Neuronal stem cell (in vitro differentiated cells): ENCODE results near the gene RAB37.
A peak's percentile ranks its signal among the peaks of the same experiment; 100 is the strongest.

Experiments used
- DNase-seq: peaks from one replicate; pipeline ENCODE4 v3.0.0-alpha.2; 2013; ENCODE audit warnings: low spot score
- H2AFZ ChIP-seq: one replicate; pipeline ENCODE4 v1.6.1; 2013; ENCODE audit warnings: mild to moderate bottlenecking, low read length, inconsistent platforms
- H2AK5ac ChIP-seq: 2 replicates; pipeline ENCODE4 v1.6.1; 2013; ENCODE audit warnings: low read depth, mild to moderate bottlenecking, inconsistent platforms, low read length, moderate library complexity, mixed read lengths
- H2BK120ac ChIP-seq: 2 replicates; pipeline ENCODE4 v1.6.1; 2013; ENCODE audit warnings: low read depth, mild to moderate bottlenecking, inconsistent platforms, low read length, moderate library complexity, mixed read lengths
- H2BK12ac ChIP-seq: one replicate; pipeline ENCODE4 v1.6.1; 2013; ENCODE audit warnings: low read length, inconsistent platforms
- H2BK15ac ChIP-seq: 2 replicates; pipeline ENCODE4 v1.6.1; 2013; ENCODE audit warnings: mild to moderate bottlenecking, low read length, inconsistent platforms, mixed read lengths
- H2BK5ac ChIP-seq: one replicate; pipeline ENCODE4 v1.6.1; 2013; ENCODE audit warnings: inconsistent platforms, mild to moderate bottlenecking, low read length, moderate library complexity
- H3K14ac ChIP-seq: one replicate; pipeline ENCODE4 v1.6.1; 2013; ENCODE audit warnings: low read length, inconsistent platforms
- H3K18ac ChIP-seq: 2 replicates; pipeline ENCODE4 v1.6.1; 2013; ENCODE audit warnings: low read length, inconsistent platforms
- H3K23ac ChIP-seq: 2 replicates; pipeline ENCODE4 v1.6.1; 2013; ENCODE audit warnings: low read depth, mild to moderate bottlenecking, mixed read lengths, low read length, inconsistent platforms; ENCODE audit not compliant: poor library complexity
- H3K27ac ChIP-seq: replicated peaks from 3 replicates; pipeline ENCODE4 v1.5.1; 2013; ENCODE audit warnings: low read length, inconsistent platforms
- H3K27me3 ChIP-seq, 3 experiments: 2 replicates each; pipeline ENCODE4 v1.6.1; 2013; ENCODE audit warnings: low read length in 3 of 3, mild to moderate bottlenecking in 2 of 3, inconsistent platforms in 1 of 3, low read depth in 1 of 3, mixed read lengths in 1 of 3, moderate library complexity in 1 of 3; ENCODE audit not compliant: control insufficient read depth in 3 of 3, insufficient read depth in 3 of 3
- H3K36me3 ChIP-seq, 2 donors: replicated peaks in 1 of 2; 2 replicates each; pipeline ENCODE4 v1.6.1; 2013; ENCODE audit warnings: low read length in 2 of 2; ENCODE audit not compliant: control insufficient read depth in 2 of 2, insufficient read depth in 2 of 2
- H3K4ac ChIP-seq: 2 replicates; pipeline ENCODE4 v1.6.1; 2013; ENCODE audit warnings: inconsistent platforms, mild to moderate bottlenecking, low read length, moderate library complexity
- H3K4me1 ChIP-seq, 2 donors: 1 replicate in 1 of 2; 2 replicates in 1 of 2; pipeline ENCODE4 v1.6.1; 2013; ENCODE audit warnings: low read length in 2 of 2, low read depth in 1 of 2; ENCODE audit not compliant: control insufficient read depth in 2 of 2, insufficient read depth in 1 of 2
- H3K4me2 ChIP-seq: one replicate; pipeline ENCODE4 v1.6.1; 2013; ENCODE audit warnings: mild to moderate bottlenecking, low read length, inconsistent platforms; ENCODE audit not compliant: insufficient read depth, poor library complexity, severe bottlenecking
- H3K4me3 ChIP-seq, 2 donors: 2 replicates each; pipeline ENCODE4 v1.5.1; 2013; ENCODE audit warnings: low read length in 2 of 2, mild to moderate bottlenecking in 2 of 2, inconsistent platforms in 1 of 2, moderate library complexity in 1 of 2
- H3K79me1 ChIP-seq: one replicate; pipeline ENCODE4 v1.6.1; 2013; ENCODE audit warnings: low read depth, mild to moderate bottlenecking, inconsistent platforms, low read length, moderate library complexity
- H3K9ac ChIP-seq: one replicate; pipeline ENCODE4 v1.6.1; 2013; ENCODE audit warnings: mild to moderate bottlenecking, low read depth, low read length, inconsistent platforms; ENCODE audit not compliant: poor library complexity
- H3K9me3 ChIP-seq, 2 donors: replicated peaks in 1 of 2; 2 replicates each; pipeline versions ENCODE3 to v1.6.1; 2013; ENCODE audit warnings: low read length in 2 of 2, mild to moderate bottlenecking in 2 of 2, inconsistent platforms in 1 of 2, low read depth in 1 of 2, mixed read lengths in 1 of 2, moderate library complexity in 1 of 2; ENCODE audit not compliant: control insufficient read depth in 2 of 2, insufficient read depth in 1 of 2
- H4K8ac ChIP-seq: one replicate; pipeline ENCODE4 v1.6.1; 2013; ENCODE audit warnings: low read depth, mild to moderate bottlenecking, inconsistent platforms, low read length, moderate library complexity
- H4K91ac ChIP-seq: one replicate; pipeline ENCODE4 v1.6.1; 2013; ENCODE audit warnings: low read length, low read depth, mild to moderate bottlenecking, inconsistent platforms; ENCODE audit not compliant: poor library complexity
- WGBS, 2 donors: extraction: QIAGEN DNeasy Blood & Tissue Kit; methylation state at CpG; one replicate each; pipeline ENCODE4 v1.1.7; 2013; ENCODE audit warnings: missing lambda C conversion rate in 2 of 2, mixed read lengths in 1 of 2; ENCODE audit not compliant: insufficient read length in 2 of 2, insufficient replicate concordance in 1 of 2; ENCODE audit errors: extremely low coverage in 2 of 2; 5-methylcytosine and 5-hydroxymethylcytosine counted together

The RAB37 gene

GRCh38 chr17:74764751-74765286, 27.8 kb downstream of the RAB37 start:
- H3K79me1 ChIP-seq = peaks cover 15% of the 10 kb centered on the region
- H2BK12ac ChIP-seq = peak overlapping the region; percentile 59
- peaks cover 4 to 40% of the 10 kb centered on the region in 2 donors for H3K36me3 ChIP-seq
- H3K4me3 ChIP-seq = no peak overlapping the region
- DNase-seq = no peak
- H3K9ac ChIP-seq = no peak overlapping the region
- peaks cover 42 to 43% of the 10 kb centered on the region in 2 donors for H3K4me1 ChIP-seq
- H2AK5ac ChIP-seq = peak overlapping the region; percentile 84
- no peak overlapping the region for H3K23ac ChIP-seq
- no CpG with 5 or more reads among the region's 4 CpGs for WGBS, 2 donors
- H4K91ac ChIP-seq = peak overlapping the region; percentile 85
- H2AFZ ChIP-seq = no peak overlapping the region
- H3K4ac ChIP-seq = peak overlapping the region; percentile 20
- peak overlapping the region; percentile 70 for H3K27ac ChIP-seq
- H3K4me2 ChIP-seq = no peak overlapping the region
- peak overlapping the region; percentile 78 for H3K18ac ChIP-seq
- no peak overlapping the region for H4K8ac ChIP-seq
- no peaks in the 10 kb centered on the region for H3K9me3 ChIP-seq
- H2BK120ac ChIP-seq = peak overlapping the region; percentile 38
- H3K27me3 ChIP-seq = no peaks in the 10 kb centered on the region
- H2BK15ac ChIP-seq = peak overlapping the region; percentile 40
- H2BK5ac ChIP-seq = peak overlapping the region; percentile 97
- no peak overlapping the region for H3K14ac ChIP-seq

GRCh38 chr17:74766413-74766812, 29.4 kb downstream of the RAB37 start:
- no peak overlapping the region for H3K4me2 ChIP-seq
- H3K27me3 ChIP-seq = no peaks in the 10 kb centered on the region
- no peak overlapping the region for H2BK15ac ChIP-seq
- no CpG with 5 or more reads among the region's 2 CpGs for WGBS, 2 donors
- no peak overlapping the region for H3K18ac ChIP-seq
- no peak overlapping the region for H3K27ac ChIP-seq
- H2AFZ ChIP-seq = no peak overlapping the region
- H4K91ac ChIP-seq = no peak overlapping the region
- no peak overlapping the region for H2BK5ac ChIP-seq
- H3K36me3 ChIP-seq = peaks cover 10 to 56% of the 10 kb centered on the region in 2 donors
- no peak overlapping the region for H3K14ac ChIP-seq
- H2BK12ac ChIP-seq = no peak overlapping the region
- H3K9ac ChIP-seq = no peak overlapping the region
- H3K79me1 ChIP-seq = peaks cover 10% of the 10 kb centered on the region
- H3K9me3 ChIP-seq = no peaks in the 10 kb centered on the region
- DNase-seq = no peak
- H2BK120ac ChIP-seq = no peak overlapping the region
- H3K23ac ChIP-seq = no peak overlapping the region
- H2AK5ac ChIP-seq = no peak overlapping the region
- H4K8ac ChIP-seq = no peak overlapping the region
- H3K4me1 ChIP-seq = peaks cover 27% of the 10 kb centered on the region in 2 donors
- H3K4me3 ChIP-seq = no peak overlapping the region
- H3K4ac ChIP-seq = no peak overlapping the region

GRCh38 chr17:74767111-74767516, 30.1 kb downstream of the RAB37 start:
- H3K4me3 ChIP-seq = no peak overlapping the region
- H3K9ac ChIP-seq = no peak overlapping the region
- no peak for DNase-seq
- no peak overlapping the region for H2BK5ac ChIP-seq
- peak overlapping the region; percentile 58 for H3K18ac ChIP-seq
- H3K27me3 ChIP-seq = no peaks in the 10 kb centered on the region
- peaks cover 22% of the 10 kb centered on the region in 2 donors for H3K4me1 ChIP-seq
- H2BK15ac ChIP-seq = no peak overlapping the region
- no peak overlapping the region for H4K91ac ChIP-seq
- no peak overlapping the region for H2AFZ ChIP-seq
- no peak overlapping the region for H4K8ac ChIP-seq
- H2BK120ac ChIP-seq = no peak overlapping the region
- peaks cover 3% of the 10 kb centered on the region for H3K79me1 ChIP-seq
- WGBS, 2 donors = no CpG with 5 or more reads among the region's 10 CpGs
- H3K4ac ChIP-seq = peak overlapping the region; percentile 41
- peak overlapping the region; percentile 14 for H3K23ac ChIP-seq
- peaks cover 15 to 63% of the 10 kb centered on the region in 2 donors for H3K36me3 ChIP-seq
- no peak overlapping the region for H3K14ac ChIP-seq
- no peak overlapping the region for H2BK12ac ChIP-seq
- peak overlapping the region; percentile 83 for H2AK5ac ChIP-seq
- no peak overlapping the region for H3K27ac ChIP-seq
- H3K4me2 ChIP-seq = no peak overlapping the region
- H3K9me3 ChIP-seq = no peaks in the 10 kb centered on the region

GRCh38 chr17:74768069-74768762, 31.2 kb downstream of the RAB37 start:
- Histone ChIP-seq H3K18ac (no peak overlapping the region), H3K4me1 (peaks cover 16% of the 10 kb centered on the region in 2 donors), H3K14ac (no peak overlapping the region), H3K4me2 (no peak overlapping the region), H2BK15ac (no peak overlapping the region), H2BK12ac (no peak overlapping the region), H2BK5ac (no peak overlapping the region), H3K4ac (no peak overlapping the region), H3K79me1 (peaks cover 4% of the 10 kb centered on the region), H2BK120ac (no peak overlapping the region), H2AFZ (no peak overlapping the region), H4K8ac (no peak overlapping the region), H3K27me3 (no peaks in the 10 kb centered on the region), H4K91ac (no peak overlapping the region), H3K4me3 (no peak overlapping the region), H3K27ac (no peak overlapping the region), H3K36me3 (peaks cover 26 to 74% of the 10 kb centered on the region in 2 donors), H3K9ac (no peak overlapping the region), H3K23ac (no peak overlapping the region), H3K9me3 (no peaks in the 10 kb centered on the region), H2AK5ac (peak overlapping the region; percentile 83)
- no CpG with 5 or more reads among the region's 17 CpGs for WGBS, 2 donors
- no peak for DNase-seq
